A673 (cell line): ENCODE results near the gene CNIH3.

Source experiments
- CTCF ChIP-seq: fragments of 300-800, 200-600 bp; sonication (generic); conservative IDR thresholded peaks from 2 replicates; pipeline ENCODE4 v1.5.1; 2017; ENCODE audit warnings: low read depth, mild to moderate bottlenecking, antibody characterized with exemption, low read length, moderate library complexity, mixed read lengths
- EZH2 ChIP-seq: fragments of 200-600 bp; sonication (generic); IDR thresholded peaks from 2 replicates; pipeline ENCODE4 v1.6.1; 2017; ENCODE audit warnings: borderline replicate concordance, low read depth, mild to moderate bottlenecking, mixed read lengths, antibody characterized with exemption, low read length; ENCODE audit not compliant: poor library complexity, severe bottlenecking

- TF ChIP-seq CTCF: no peak
- TF ChIP-seq EZH2: no peak
Measured at GRCh38 chr1:224639426-224639975, 23.4 kb downstream of the CNIH3 start.
